Breast epithelium (tissue), 3 donors: ENCODE data around the gene TMC8.

Experiments used
- POLR2A ChIP-seq: fragments of 450-650 bp; IDR thresholded peaks from one replicate; pipeline ENCODE4 v1.6.1; 2016; ENCODE audit warnings: antibody characterized with exemption, mild to moderate bottlenecking, moderate library complexity
- POLR2AphosphoS5 ChIP-seq, 3 donors: sonication (generic); formaldehyde crosslinking; IDR thresholded peaks; one replicate each; pipeline ENCODE4 v1.6.1; 2017; ENCODE audit warnings: antibody characterized with exemption in 3 of 3
- TF ChIP-seq, protein P1 (sequence below), 3 donors: fragments of 450-650 bp; IDR thresholded peaks; one replicate each; pipeline ENCODE4 v1.5.1; 2016 to 2017; ENCODE audit warnings: antibody characterized with exemption in 3 of 3, mild to moderate bottlenecking in 3 of 3, moderate library complexity in 3 of 3

DNA sequence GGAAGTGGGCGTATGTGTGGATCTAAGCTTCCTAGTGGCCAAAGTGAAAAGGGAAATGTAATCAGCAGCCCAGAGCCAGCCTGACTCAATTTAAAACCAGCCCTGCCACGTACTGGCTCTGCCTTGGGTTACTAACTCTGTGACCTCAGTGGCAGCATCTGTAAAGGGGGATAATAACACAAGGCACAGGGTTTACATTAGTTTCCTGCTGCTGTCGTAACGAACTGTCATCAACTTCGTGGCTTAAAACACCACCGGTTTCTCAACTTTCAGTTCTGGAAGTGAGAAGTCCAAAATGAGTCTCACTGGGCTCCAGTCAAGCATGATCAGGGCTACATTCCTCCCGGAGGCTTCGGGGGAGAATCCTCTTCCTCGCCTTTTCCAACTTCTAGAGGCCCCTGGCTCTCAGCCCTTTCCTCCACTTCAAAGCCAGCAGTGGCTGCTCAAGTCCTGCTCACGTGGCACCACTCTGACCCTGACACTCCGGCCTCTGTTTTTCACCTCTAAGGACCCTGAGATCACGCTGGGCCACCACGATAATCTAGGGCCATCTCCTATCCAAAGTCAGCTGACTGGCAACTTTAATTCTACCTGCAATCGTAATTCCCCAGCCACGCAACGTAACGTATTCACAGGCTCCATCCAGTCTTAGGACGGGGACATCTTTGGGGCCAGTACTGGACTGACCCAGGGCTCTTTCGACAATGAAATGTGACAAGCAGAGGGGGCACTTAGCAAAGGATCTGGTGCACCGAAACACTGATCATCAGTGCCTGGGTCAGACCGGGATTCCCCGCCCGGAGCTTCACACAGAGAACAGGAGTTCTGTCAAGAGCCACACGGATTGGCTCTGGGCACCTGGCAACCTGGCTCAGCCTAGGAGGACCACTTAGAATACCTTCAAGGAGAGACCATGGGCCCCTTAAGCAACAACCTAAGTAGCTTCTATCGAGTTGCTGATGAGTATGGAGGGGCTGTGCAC lies 16.5 kb upstream of the TMC8 start:
- TF ChIP-seq, protein P1, sequence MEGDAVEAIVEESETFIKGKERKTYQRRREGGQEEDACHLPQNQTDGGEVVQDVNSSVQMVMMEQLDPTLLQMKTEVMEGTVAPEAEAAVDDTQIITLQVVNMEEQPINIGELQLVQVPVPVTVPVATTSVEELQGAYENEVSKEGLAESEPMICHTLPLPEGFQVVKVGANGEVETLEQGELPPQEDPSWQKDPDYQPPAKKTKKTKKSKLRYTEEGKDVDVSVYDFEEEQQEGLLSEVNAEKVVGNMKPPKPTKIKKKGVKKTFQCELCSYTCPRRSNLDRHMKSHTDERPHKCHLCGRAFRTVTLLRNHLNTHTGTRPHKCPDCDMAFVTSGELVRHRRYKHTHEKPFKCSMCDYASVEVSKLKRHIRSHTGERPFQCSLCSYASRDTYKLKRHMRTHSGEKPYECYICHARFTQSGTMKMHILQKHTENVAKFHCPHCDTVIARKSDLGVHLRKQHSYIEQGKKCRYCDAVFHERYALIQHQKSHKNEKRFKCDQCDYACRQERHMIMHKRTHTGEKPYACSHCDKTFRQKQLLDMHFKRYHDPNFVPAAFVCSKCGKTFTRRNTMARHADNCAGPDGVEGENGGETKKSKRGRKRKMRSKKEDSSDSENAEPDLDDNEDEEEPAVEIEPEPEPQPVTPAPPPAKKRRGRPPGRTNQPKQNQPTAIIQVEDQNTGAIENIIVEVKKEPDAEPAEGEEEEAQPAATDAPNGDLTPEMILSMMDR (IDR thresholded peaks at IDR 0.05) = no peak
- TF ChIP-seq POLR2AphosphoS5 (IDR thresholded peaks at IDR 0.05) = no peak
- TF ChIP-seq POLR2A = no peak
